Osteoblast (primary cell): Measurements from ENCODE around the gene GNAL. TPM values are rescaled to one million over a fixed set of nuclear protein-coding genes. Genes with fewer than 3 reads are reported as not detected.

Experiments
- DNase-seq: peaks from one replicate; pipeline ENCODE4 v3.0.0; 2011; ENCODE audit warnings: low spot score, mixed read lengths; ENCODE audit not compliant: insufficient read length; ENCODE audit errors: missing footprints
- H2AFZ ChIP-seq: 2 replicates; pipeline ENCODE4 v1.6.0; 2011; ENCODE audit warnings: mild to moderate bottlenecking, low read length
- H3K27ac ChIP-seq: 2 replicates; pipeline ENCODE4 v1.5.1; 2011; ENCODE audit warnings: mild to moderate bottlenecking, low read depth, low read length, moderate library complexity
- H3K27me3 ChIP-seq: 2 replicates; pipeline ENCODE4 v1.6.0; 2012; ENCODE audit warnings: mild to moderate bottlenecking, control low read depth, inconsistent platforms, low read length, moderate library complexity; ENCODE audit not compliant: insufficient read depth
- H3K36me3 ChIP-seq: 2 replicates; pipeline ENCODE4 v1.5.1; 2011; ENCODE audit warnings: mild to moderate bottlenecking, low read length, control low read depth, moderate library complexity; ENCODE audit not compliant: insufficient read depth
- H3K4me1 ChIP-seq: 2 replicates; pipeline ENCODE4 v1.5.1; 2011; ENCODE audit warnings: mild to moderate bottlenecking, low read length, control low read depth, moderate library complexity; ENCODE audit not compliant: insufficient read depth
- H3K4me2 ChIP-seq: 2 replicates; pipeline ENCODE4 v1.6.0; 2011; ENCODE audit warnings: mild to moderate bottlenecking, low read length; ENCODE audit not compliant: insufficient read depth
- H3K4me3 ChIP-seq: fragments of 200-600 bp; sonication (generic); 3 replicates; pipeline ENCODE4 v1.5.1; 2012; ENCODE audit warnings: mild to moderate bottlenecking, low read length, inconsistent platforms; ENCODE audit not compliant: insufficient read depth
- H3K79me2 ChIP-seq: 2 replicates; pipeline ENCODE4 v1.6.0; 2012; ENCODE audit warnings: mild to moderate bottlenecking, low read length, control low read depth, inconsistent platforms; ENCODE audit not compliant: insufficient read depth
- H3K9me3 ChIP-seq: 2 replicates; pipeline ENCODE4 v1.5.1; 2011; ENCODE audit warnings: low read depth, low read length, control low read depth
- H4K20me1 ChIP-seq: 2 replicates; pipeline ENCODE4 v1.6.0; 2012; ENCODE audit warnings: mild to moderate bottlenecking, low read length, control low read depth; ENCODE audit not compliant: insufficient read depth
- CTCF ChIP-seq: IDR thresholded peaks from 2 replicates; pipeline ENCODE4 v1.5.1; 2011; ENCODE audit warnings: mild to moderate bottlenecking, low read depth, low read length, moderate library complexity; ENCODE audit errors: extremely low read depth
- total RNA-seq: library from RNA; depleted of rRNA; stranded (reverse); fragments of >200 nt; gene quantifications from 2 replicates; pipeline ENCODE4 v1.2.3, GENCODE V29; 2012

The GNAL gene
- total RNA-seq, 1 donor, result 0.72 TPM

- H3K27ac ChIP-seq, result no peak overlapping the region
- H3K79me2 ChIP-seq, result no peaks in the 10 kb centered on the region
- no peaks in the 10 kb centered on the region for H3K36me3 ChIP-seq
- H3K27me3 ChIP-seq, result peaks cover 8% of the 10 kb centered on the region
- no peaks in the 10 kb centered on the region for H4K20me1 ChIP-seq
- H2AFZ ChIP-seq, result no peak overlapping the region
- no peak for TF ChIP-seq CTCF
- H3K4me1 ChIP-seq, result no peaks in the 10 kb centered on the region
- no peak for DNase-seq
- H3K9me3 ChIP-seq, result no peaks in the 10 kb centered on the region
- no peak overlapping the region for H3K4me3 ChIP-seq
- H3K4me2 ChIP-seq, result no peak overlapping the region
These were observed 23.5 kb upstream of the GNAL start for GRCh38 chr18:11665587-11665986.

- Histone ChIP-seq H3K4me2 (no peak overlapping the region), H4K20me1 (no peaks in the 10 kb centered on the region), H2AFZ (no peak overlapping the region), H3K79me2 (no peaks in the 10 kb centered on the region), H3K36me3 (no peaks in the 10 kb centered on the region), H3K9me3 (no peaks in the 10 kb centered on the region), H3K27ac (no peak overlapping the region), H3K27me3 (peaks cover 8% of the 10 kb centered on the region), H3K4me1 (no peaks in the 10 kb centered on the region), H3K4me3 (no peak overlapping the region)
- no peak for DNase-seq
- TF ChIP-seq CTCF, result no peak
These were observed 22.9 kb upstream of the GNAL start for GRCh38 chr18:11666176-11666575.

DNA sequence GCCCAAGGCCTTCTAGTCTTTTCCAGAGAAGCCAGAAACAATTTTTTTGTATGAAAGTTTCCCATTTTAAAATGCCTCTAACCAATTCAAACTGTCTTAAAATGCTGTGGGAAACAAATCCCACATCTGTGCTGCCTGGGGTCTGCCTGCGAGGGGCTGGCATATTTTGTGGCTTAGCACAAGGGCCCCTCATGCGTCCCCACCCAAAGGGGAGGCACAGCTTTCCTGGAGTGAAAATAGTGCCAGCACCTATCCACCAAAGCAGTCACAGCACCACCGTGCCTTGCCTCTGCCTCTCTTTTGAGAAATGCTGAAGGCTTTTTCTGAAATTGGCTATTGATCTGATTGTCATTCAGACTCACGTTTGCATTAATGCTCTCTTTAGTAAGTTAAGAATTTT lies 22.2 kb upstream of the GNAL start:
- no peak for TF ChIP-seq CTCF
- no peak overlapping the region for H3K27ac ChIP-seq
- no peak for DNase-seq
- H3K36me3 ChIP-seq, result no peaks in the 10 kb centered on the region
- H4K20me1 ChIP-seq, result no peaks in the 10 kb centered on the region
- no peaks in the 10 kb centered on the region for H3K4me1 ChIP-seq
- no peak overlapping the region for H2AFZ ChIP-seq
- no peak overlapping the region for H3K4me3 ChIP-seq
- no peaks in the 10 kb centered on the region for H3K79me2 ChIP-seq
- H3K27me3 ChIP-seq, result peaks cover 8% of the 10 kb centered on the region
- H3K4me2 ChIP-seq, result no peak overlapping the region
- H3K9me3 ChIP-seq, result no peaks in the 10 kb centered on the region

DNA sequence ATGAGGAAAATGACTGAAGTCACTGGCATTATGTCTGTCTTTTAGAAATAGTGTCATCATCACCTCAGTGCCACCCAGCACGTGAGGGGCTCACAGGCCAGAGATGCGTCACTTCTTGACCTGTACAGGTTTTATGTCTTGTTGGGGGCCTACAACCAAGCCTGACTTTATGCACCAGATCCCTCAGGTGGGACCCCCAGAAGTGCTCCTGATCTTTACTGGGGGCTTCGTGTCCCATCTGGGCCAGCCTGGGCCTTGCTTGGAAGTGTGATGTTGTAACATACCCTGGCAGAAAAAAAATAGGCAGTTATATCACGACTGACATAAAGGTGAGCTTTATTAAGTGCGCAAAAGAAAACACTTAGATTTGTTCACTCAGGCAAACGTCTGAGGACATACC lies 21.5 kb upstream of the GNAL start:
- H3K9me3 ChIP-seq, result no peaks in the 10 kb centered on the region
- no peaks in the 10 kb centered on the region for H3K79me2 ChIP-seq
- H3K36me3 ChIP-seq, result no peaks in the 10 kb centered on the region
- DNase-seq, result no peak
- peaks cover 8% of the 10 kb centered on the region for H3K27me3 ChIP-seq
- no peaks in the 10 kb centered on the region for H4K20me1 ChIP-seq
- H3K27ac ChIP-seq, result no peak overlapping the region
- H3K4me3 ChIP-seq, result no peak overlapping the region
- H3K4me1 ChIP-seq, result no peaks in the 10 kb centered on the region
- TF ChIP-seq CTCF, result no peak
- H3K4me2 ChIP-seq, result no peak overlapping the region
- H2AFZ ChIP-seq, result no peak overlapping the region
